H1 (cell line): Measurements from ENCODE around the gene IL10RA. TPM values are rescaled to one million over a fixed set of nuclear protein-coding genes. Genes with fewer than 3 reads are reported as not detected.

Experiments used
- CEBPB ChIP-seq: IDR thresholded peaks from 2 replicates; pipeline ENCODE4 v1.6.1; 2012; ENCODE audit warnings: low read depth, low read length
- CHD1 ChIP-seq: IDR thresholded peaks from 2 replicates; pipeline ENCODE4 v1.6.1; 2012; ENCODE audit warnings: low read depth, low read length, improper control_type of control experiment
- CHD2 ChIP-seq: IDR thresholded peaks from 2 replicates; pipeline ENCODE4 v1.6.1; 2012; ENCODE audit warnings: low read length, improper control_type of control experiment
- CREB1 ChIP-seq: IDR thresholded peaks from 2 replicates; pipeline ENCODE4 v1.6.1; 2012; ENCODE audit warnings: inconsistent platforms
- FOSL1 ChIP-seq: IDR thresholded peaks from 2 replicates; pipeline ENCODE4 v1.6.1; 2011; ENCODE audit warnings: mild to moderate bottlenecking, low read depth, low read length, moderate library complexity; ENCODE audit not compliant: insufficient read depth
- HDAC2 ChIP-seq, 2 experiments: fragments of 300-600 bp in 1 of 2; sonication (generic) in 1 of 2; IDR thresholded peaks; 2 replicates each; pipeline ENCODE4 v1.6.1; 2011 to 2012; ENCODE audit warnings: low read depth in 2 of 2, low read length in 2 of 2, mild to moderate bottlenecking in 2 of 2, moderate library complexity in 2 of 2, borderline replicate concordance in 1 of 2, inconsistent platforms in 1 of 2
- HDAC6 ChIP-seq: IDR thresholded peaks from one replicate; pipeline ENCODE4 v1.7.1; 2012; ENCODE audit warnings: low read depth, mild to moderate bottlenecking, inconsistent platforms, low read length, moderate library complexity
- NRF1 ChIP-seq: IDR thresholded peaks from 2 replicates; pipeline ENCODE4 v1.6.1; 2011; ENCODE audit warnings: mild to moderate bottlenecking, low read depth, low read length, improper control_type of control experiment
- SP2 ChIP-seq: IDR thresholded peaks from 2 replicates; pipeline ENCODE4 v1.6.1; 2012; ENCODE audit warnings: mild to moderate bottlenecking, low read length, inconsistent platforms
- SUZ12 ChIP-seq: fragments of 200-600 bp; sonication (generic); IDR thresholded peaks from 2 replicates; pipeline ENCODE4 v1.6.1; 2012; ENCODE audit warnings: mild to moderate bottlenecking, inconsistent platforms, low read length, moderate library complexity, mixed read lengths
- polyA plus RNA-seq, 7 experiments: library from polyadenylated mRNA; depleted of rRNA in 3 of 7; stranded (reverse) in 5 of 7; unstranded in 2 of 7; fragments of >200 nt in 5 of 7; fragments of 200-250 nt in 2 of 7; gene quantifications; 1 replicate in 5 of 7; 2 replicates in 1 of 7; 4 replicates in 1 of 7; pipeline versions ENCODE4 v1.2.1 to v1.2.3, GENCODE V29; 2011 to 2013; ENCODE audit warnings: missing spikeins in 2 of 7, mixed read lengths in 2 of 7
- total RNA-seq: library from RNA; stranded (reverse); fragmentation: NEBNext Ultra II Directional; extraction: Animal tissue kit (Norgen Biotek cat#: 25700); gene quantifications from 2 replicates; pipeline ENCODE4 v1.2.1, GENCODE V29; 2021

The IL10RA gene
- total and polyA plus RNA-seq, 2 of the 8 experiments (the other 6 are each of a cell fraction or from before 2014, with no cell fraction given): 0.05 to 0.11 TPM

GRCh38 chr11:117958949-117959348, 27.2 kb upstream of the IL10RA start (continued):
- no peak for TF ChIP-seq CREB1
- TF ChIP-seq NRF1: no peak
- no peak for TF ChIP-seq CEBPB
- TF ChIP-seq HDAC2 (IDR thresholded peaks at IDR 0.05; ENCODE audit: borderline replicate concordance in 1 of 2, low read depth in 2 of 2, low read length in 2 of 2): no peak
- TF ChIP-seq CHD2: no peak
- no peak for TF ChIP-seq CHD1
- TF ChIP-seq HDAC6: no peak
- no peak for TF ChIP-seq SUZ12
- no peak for TF ChIP-seq FOSL1
- no peak for TF ChIP-seq SP2
- TF ChIP-seq, all 59 proteins: peak for 0
